Non-pigmented ciliary epithelial cell (primary cell): ENCODE data around the gene ABLIM1.

Source experiments
- DNase-seq: peaks from one replicate; pipeline ENCODE4 v3.0.0-alpha.2; 2010; ENCODE audit warnings: low read depth

ABLIM1 gene

GRCh38 chr10:114386452-114386851 lies 271.6 kb downstream of the ABLIM1 start:
- no peak for DNase-seq

GRCh38 chr10:114385557-114385956 lies 272.5 kb downstream of the ABLIM1 start:
- DNase-seq = no peak

GRCh38 chr10:114384601-114385000 lies 273.5 kb downstream of the ABLIM1 start:
- no peak for DNase-seq

GRCh38 chr10:114384181-114384580 lies 273.9 kb downstream of the ABLIM1 start:
- DNase-seq = no peak
